PFSK-1 (cell line): ENCODE results near the gene CD244.

Experiments
- POLR2AphosphoS5 ChIP-seq: IDR thresholded peaks from 2 replicates; pipeline ENCODE4 v1.6.1; 2012; ENCODE audit warnings: low read depth, mild to moderate bottlenecking, control low read depth, low read length, moderate library complexity
- SIN3A ChIP-seq: IDR thresholded peaks from 2 replicates; pipeline ENCODE4 v1.6.1; 2012; ENCODE audit warnings: mild to moderate bottlenecking, low read length, moderate library complexity, borderline replicate concordance; ENCODE audit not compliant: insufficient read depth
- TAF1 ChIP-seq: IDR thresholded peaks from 2 replicates; pipeline ENCODE4 v1.6.1; 2012; ENCODE audit warnings: low read length, control low read depth, borderline replicate concordance; ENCODE audit not compliant: insufficient read depth

DNA sequence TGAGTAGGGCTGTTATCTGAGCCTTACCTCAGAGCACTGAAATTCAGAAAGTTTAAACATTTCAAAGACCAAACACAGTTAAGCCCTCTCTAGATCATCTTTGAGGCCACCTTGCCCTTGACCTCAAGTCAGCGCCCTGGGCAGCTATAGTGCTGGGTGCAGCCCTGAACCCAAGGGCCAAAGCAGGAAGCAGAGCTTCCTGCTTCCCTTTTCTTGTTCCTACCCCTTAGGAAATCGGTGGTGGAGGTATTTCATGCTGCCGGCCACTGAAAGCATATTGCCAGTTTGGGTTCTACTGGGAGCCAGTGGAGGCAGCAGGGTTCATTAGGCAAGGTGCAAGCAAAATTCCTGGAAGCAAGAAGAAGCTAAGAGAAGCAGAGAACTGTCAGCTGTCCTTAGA is 26.1 kb downstream of the CD244 start:
- TF ChIP-seq TAF1 (no peak), SIN3A (no peak), POLR2AphosphoS5 (no peak)
